PC-3 (cell line): Measurements from ENCODE around the gene PCCA.

Source experiments
- EZH2phosphoT487 ChIP-seq: fragments of 300-600 bp; sonication (generic); IDR thresholded peaks from 2 replicates; pipeline ENCODE4 v1.6.1; 2018; ENCODE audit warnings: mild to moderate bottlenecking, antibody characterized with exemption, low read length, borderline replicate concordance
- TF ChIP-seq, protein P1 (sequence below): fragments of 300-600 bp; sonication (generic); conservative IDR thresholded peaks from 2 replicates; pipeline ENCODE4 v1.5.1; 2017; ENCODE audit warnings: antibody characterized with exemption, low read depth, mild to moderate bottlenecking, low read length

DNA sequence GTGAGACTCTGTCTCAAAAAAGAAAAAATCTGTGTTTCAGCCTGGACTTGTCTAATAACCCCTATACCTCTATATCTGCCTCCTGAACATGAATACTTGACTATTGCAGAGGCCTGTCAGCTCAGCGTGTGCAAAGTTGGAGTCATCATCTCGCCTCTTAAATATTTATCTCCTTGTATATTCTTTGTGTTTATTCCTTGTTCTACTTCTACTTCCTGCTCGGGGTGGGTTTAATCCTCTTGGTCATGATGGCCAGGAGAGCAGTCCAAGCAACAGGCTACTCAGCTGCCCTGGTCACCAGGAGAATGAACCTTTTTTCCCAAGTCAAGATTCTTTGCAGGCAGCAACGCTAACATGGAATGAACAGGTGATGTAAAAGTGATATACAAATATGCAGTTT lies 119.1 kb downstream of the PCCA start:
- TF ChIP-seq, protein P1, sequence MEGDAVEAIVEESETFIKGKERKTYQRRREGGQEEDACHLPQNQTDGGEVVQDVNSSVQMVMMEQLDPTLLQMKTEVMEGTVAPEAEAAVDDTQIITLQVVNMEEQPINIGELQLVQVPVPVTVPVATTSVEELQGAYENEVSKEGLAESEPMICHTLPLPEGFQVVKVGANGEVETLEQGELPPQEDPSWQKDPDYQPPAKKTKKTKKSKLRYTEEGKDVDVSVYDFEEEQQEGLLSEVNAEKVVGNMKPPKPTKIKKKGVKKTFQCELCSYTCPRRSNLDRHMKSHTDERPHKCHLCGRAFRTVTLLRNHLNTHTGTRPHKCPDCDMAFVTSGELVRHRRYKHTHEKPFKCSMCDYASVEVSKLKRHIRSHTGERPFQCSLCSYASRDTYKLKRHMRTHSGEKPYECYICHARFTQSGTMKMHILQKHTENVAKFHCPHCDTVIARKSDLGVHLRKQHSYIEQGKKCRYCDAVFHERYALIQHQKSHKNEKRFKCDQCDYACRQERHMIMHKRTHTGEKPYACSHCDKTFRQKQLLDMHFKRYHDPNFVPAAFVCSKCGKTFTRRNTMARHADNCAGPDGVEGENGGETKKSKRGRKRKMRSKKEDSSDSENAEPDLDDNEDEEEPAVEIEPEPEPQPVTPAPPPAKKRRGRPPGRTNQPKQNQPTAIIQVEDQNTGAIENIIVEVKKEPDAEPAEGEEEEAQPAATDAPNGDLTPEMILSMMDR = no peak
- no peak for TF ChIP-seq EZH2phosphoT487
